GM21529 (cell line): ENCODE results near the gene TPSAB1.
"Not testable (repeated sequence)": the region's sequence is repeated elsewhere in the genome, so short reads cannot be mapped to it uniquely, and the experiment has no call there.

Experiments used
- ATAC-seq: cut with Tn5 transposase; IDR thresholded peaks from one replicate; pipeline ENCODE4 v1.9.1; 2021; ENCODE audit not compliant: unreplicated experiment

The TPSAB1 gene

DNA sequence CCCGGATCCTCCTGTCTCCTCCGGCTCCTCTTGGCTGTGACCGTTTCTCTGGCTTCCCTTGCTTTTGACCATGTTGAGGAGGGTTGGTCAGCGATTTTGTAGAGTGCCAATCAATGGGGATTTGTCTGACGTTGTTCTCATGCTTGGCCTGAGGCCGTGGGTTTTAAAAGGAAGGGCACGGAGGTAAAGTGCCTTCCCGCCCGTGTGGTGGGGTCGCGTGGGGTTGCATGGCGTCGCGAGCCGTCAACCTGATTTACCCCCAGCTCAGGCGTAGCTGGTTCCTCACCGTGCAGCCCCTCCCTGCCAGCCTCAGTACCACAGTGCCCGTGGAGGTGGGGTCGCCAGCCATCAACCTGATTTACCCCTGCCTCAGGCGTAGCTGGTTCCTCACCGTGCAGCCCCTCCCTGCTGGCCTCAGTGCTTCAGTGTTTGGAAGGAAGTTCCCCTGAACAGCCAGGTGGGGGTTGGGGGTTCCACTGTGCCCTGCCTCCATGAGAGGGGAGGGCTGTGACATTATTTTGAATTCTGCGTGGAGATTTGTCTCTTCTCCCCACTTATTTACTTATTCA lies 5.0 kb downstream of the TPSAB1 start:
- ATAC-seq = no peak

DNA sequence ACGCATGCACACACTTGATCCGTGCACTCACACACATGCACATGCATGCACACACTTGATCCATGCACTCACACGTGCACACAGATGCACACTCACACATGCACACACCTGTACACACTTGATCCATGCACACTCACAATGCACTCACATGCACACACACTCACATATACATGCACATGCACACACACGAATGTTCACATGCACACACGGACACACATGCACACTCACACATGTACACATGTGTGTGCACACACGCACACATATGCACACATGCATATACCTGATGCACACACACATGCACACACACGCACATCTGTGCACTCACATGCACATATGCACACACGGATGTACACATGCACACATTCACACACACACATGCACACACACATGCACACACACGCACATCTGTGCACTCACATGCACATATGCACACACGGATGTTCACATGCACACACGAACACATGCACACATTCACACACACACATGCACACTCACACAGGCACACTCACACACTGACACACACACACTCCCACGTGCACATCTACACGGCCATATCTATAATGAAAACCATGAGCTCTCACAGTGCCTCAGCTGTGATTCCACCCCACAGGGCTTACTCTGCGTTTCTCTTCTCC lies 7.5 kb downstream of the TPSAB1 start:
- ATAC-seq = not testable (repeated sequence)

DNA sequence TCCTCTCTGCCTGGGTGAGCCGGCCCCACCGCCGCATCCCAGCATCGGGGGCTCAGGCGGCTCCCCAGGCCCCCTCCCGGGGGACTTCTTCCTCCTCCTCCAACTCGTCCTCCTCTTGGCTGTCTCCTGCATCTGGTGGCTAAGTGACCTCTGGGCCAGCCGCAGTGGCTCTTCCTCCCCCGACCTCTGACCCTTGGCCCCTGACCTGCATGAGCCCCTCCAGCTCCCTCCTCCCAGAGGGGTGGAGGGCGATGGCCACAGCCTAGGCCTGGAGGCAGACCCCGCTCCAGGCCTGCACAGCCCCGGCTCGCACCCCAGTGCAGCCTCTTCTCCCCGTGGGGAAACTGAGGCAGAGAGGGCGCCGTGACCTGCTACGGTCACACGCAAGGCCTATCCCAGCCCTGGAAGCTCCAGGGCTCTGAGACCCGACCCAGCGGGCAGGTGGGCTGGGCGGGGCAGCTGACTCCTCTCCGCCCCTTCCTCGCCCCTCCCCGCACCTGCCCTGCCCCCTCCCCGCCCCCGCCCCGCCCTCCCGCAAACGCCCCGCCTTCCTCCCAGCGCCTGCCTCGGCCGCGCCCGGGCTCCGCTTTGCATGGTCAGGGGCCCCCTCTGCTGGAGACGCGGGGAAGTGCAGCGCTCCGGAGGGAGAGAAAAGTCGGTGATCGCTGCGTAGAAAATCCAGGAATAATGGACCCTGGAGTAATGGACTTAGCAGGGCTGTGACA lies 8.7 kb downstream of the TPSAB1 start:
- ATAC-seq = not testable (repeated sequence)

DNA sequence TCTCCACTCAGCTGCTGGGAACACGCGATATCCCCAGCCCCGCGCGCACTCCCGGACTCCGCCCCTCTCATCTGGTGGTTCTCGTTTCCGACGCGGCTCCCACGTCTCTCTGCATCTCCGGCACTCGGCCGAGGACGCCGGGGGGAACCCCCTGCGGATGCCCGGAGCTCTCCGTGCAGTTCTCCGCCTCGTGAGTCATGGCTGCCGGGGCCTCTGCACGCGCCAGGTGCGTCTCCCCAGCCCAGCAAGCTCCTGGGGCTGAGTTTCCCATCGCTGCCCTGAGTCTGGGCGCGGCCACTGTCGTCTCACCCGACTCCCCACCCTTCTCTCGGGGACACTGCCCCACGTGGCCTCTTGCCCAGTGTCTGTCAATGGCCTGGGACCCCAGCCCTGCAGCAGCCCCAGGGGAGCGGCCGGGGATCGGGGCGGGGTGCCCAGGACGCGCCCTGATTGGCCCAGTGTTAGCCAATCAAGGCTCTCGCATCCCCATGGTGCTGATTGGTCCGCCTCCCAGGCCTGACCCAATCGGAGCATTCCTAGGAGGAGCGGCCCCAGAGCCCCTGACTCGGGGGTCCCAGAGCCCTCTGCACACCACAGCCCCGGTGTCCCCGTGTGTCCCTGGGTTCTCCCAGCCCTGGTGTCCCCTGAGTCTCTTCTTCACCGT lies 13.3 kb downstream of the TPSAB1 start:
- ATAC-seq = not testable (repeated sequence)

DNA sequence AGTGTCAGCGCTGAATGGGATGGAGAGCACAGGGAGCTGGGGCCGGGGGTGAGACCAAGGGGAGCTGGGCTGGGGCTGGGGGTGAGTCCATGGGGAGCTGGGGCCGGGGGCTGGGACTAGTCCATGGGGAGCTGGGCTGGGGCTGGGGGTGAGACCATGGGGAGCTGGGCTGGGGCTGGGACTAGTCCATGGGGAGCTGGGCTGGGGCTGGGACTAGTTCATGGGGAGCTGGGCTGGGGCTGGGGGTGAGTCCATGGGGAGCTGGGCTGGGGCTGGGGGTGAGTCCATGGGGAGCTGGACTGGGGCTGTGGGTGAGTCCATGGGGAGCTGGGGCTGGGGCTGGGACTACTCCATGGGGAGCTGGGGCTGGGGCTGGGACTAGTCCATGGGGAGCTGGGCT lies 14.3 kb downstream of the TPSAB1 start:
- not testable (repeated sequence) for ATAC-seq

DNA sequence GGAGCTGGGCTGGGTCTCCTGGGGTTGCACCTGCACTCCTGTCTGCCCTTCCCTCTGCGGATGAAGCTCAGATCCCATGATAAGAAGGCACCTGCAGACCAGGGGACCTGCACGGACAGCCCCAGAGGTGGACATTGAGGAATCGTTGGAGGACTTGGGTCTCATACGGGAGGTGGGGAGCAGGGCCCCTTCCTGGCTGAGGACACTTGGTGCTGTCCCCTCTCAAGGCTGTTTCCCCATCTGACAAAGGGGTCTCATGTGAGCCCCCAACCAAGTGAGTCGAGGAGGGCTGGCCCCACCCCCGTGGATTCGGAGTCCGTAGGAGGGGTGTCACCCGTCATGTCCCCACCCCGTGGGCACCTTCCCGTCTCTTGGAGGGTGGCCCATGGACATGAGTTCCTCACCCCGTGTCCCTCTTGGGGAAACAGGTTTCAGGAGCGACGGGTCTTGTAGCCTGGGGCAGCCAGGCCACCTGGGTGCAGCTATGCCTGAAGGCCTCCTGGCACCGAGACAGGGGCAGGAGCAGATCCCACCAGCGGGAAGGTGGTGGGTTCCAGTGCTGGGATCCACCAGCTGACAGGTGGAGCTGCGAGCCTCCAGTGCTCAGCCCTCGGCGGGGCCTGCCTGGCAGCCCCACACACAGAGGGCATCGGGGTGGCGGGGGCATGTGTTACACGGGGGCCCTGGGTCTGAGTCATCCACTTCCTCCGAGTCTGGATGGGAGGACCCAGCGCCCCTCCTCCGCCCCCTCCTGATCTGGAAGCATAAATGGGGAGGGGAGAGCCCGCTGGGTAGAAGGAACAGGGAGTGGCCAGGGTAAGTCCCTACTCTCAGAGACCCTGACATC lies 15.0 kb downstream of the TPSAB1 start, which contains the start of gene TPSD1:
Gene TPSD1 (plus strand): TSS at position 794 of the 847 bp plus-strand sequence. CDS start 212 bp downstream, outside the sequence.
- not testable (repeated sequence) for ATAC-seq

DNA sequence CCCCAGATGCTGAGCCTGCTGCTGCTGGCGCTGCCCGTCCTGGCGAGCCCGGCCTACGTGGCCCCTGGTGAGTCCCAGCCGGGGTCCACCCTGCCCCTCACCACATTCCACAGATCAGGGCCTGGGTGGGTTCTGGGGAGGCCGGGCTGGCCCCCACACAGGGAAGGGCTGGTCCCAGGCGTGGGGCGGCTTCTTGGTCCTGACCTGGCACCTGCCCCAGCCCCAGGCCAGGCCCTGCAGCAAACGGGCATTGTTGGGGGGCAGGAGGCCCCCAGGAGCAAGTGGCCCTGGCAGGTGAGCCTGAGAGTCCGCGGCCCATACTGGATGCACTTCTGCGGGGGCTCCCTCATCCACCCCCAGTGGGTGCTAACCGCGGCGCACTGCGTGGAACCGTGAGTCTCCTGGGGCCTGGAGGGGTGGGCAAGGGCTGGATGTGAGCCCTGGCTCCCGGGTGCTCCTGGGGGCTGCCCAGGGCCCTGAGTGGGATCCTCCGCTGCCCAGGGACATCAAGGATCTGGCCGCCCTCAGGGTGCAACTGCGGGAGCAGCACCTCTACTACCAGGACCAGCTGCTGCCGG lies 15.9 kb downstream of the TPSAB1 start:
- not testable (repeated sequence) for ATAC-seq

DNA sequence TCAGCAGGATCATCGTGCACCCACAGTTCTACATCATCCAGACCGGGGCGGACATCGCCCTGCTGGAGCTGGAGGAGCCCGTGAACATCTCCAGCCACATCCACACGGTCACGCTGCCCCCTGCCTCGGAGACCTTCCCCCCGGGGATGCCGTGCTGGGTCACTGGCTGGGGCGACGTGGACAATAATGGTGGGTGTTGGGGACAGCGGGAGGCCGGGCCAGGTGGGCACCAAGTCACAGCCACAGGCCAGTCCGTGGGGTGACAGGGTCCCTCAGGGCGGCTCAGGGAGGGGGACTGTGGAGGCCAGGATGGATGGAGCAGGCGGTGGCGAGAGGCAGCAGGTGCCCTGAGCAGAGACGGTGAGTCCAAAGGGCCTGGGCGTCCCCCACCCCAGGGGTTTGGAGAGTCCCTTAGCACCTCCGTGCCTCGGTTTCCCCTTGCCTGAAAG lies 16.4 kb downstream of the TPSAB1 start:
- ATAC-seq = no peak

DNA sequence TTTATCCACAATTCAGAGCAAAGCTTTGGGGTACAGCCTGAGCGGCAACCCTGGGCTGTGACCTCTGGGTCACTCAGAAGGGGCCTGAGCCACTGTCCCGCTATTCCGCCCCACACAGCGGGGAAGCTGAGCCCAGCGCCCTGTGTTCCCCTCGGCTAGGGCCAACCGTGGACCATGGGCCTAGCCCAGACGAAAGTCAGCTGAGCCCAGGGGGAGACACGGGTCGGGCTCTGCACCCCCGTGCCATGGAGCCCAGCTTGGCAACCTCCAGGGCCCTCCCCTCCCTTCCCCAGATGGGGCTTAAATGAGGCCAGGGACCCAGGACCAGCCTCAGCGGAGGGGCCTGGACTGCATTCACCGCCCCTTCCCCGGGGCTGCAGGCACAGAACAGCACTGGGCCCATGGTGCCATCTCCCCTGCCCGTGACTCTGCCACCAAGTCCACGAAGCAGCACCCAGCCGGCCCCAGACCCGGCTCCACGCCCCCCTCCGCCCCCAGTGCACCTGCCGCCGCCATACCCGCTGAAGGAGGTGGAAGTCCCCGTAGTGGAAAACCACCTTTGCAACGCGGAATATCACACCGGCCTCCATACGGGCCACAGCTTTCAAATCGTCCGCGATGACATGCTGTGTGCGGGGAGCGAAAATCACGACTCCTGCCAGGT lies 17.2 kb downstream of the TPSAB1 start:
- no peak for ATAC-seq

DNA sequence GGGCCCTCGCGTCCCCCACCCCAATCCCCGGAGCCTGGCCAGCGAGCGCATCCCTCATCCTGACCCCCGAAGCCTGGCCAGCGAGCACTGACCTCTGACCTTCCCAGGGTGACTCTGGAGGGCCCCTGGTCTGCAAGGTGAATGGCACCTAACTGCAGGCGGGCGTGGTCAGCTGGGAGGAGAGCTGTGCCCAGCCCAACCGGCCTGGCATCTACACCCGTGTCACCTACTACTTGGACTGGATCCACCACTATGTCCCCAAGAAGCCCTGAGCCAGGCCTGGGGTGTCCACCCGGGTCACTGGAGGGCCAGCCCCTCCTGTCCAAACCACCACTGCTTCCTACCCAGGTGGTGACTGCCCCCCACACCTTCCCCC lies 17.7 kb downstream of the TPSAB1 start:
- no peak for ATAC-seq

DNA sequence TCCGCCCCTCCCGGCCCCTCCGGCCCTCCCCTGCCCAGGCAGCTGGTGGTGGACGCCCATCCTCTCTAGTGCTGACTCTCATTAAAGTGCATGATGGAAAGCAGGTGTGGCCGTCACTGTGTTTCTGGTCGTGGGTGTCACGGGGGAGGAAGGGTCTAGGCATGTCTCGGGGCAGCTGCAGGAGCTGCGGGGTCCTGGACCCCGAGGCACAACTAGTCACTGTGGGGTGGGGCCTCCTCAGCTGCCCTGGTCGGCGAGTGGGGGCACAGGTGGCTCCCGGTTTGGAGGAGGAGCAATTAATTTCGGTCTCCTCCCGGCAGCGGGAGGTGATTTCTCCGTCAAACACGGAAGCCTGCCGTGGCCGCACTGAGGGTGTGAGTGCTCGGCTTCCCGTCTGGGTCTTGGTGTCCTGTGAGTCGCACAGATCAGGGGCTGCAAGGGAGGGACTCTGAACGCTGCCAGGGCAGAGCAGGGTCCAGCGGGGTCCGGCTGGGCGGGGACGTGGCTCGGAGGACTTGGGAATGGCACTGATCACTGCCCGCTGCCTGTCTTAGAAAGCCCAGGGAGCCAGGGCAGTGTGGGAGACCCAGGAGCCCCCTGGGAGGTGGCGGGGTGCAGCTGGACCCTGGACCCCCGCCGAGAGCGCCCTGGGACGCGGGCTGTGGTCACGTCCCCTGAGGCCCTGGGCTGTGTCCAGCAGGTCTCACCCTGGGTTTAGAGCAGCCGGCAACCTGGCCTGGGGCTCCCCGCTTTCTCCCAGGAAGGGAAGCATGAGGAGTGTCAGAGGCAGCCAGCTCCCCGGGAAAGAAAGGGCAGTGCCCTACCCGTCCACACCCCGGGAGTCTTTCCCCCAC lies 18.6 kb downstream of the TPSAB1 start:
- no peak for ATAC-seq

DNA sequence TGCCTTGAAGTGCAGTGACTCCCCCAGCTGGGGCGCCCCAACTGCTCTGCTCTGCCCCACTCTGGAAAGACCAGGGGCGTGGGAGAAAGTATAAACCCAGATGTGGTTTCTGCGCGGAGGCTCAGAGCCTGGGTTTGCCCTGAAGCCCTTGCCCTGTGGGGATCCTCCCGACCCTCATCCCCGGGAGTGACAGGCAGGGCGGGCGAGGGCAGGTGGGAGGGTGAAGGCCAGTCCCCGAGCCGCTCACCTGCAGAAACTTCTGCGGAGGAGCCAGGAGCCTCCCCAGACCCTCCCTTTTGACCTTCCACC lies 19.2 kb downstream of the TPSAB1 start:
- ATAC-seq = no peak

DNA sequence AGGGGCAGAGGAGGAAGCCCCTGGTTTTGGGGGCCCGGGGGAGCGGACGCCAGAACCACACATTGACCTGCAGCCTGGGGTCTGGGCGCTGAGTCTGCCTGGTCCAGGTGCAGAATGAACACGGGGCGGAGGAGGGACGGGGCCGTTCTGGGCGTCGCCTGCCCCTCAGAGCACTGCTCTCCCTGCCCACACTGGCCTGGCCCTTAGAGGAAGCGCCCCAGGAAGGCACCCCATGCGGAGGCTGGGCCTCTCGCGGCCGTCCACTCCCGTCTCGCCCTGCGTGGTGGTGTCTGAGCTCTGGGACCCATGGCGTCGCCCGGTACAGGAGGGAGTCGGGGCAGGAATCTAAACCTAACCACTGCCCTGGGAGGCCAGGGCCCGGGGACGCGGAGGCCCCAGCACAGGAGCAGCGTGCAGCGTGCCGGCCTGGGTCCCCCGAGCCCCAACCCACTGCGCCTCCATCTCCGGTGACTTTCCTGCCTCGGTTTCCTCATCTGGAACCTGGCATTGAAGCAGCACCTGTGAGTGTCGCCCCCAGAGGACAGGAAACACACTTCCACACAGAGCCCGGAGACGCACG lies 19.7 kb downstream of the TPSAB1 start:
- no peak for ATAC-seq

DNA sequence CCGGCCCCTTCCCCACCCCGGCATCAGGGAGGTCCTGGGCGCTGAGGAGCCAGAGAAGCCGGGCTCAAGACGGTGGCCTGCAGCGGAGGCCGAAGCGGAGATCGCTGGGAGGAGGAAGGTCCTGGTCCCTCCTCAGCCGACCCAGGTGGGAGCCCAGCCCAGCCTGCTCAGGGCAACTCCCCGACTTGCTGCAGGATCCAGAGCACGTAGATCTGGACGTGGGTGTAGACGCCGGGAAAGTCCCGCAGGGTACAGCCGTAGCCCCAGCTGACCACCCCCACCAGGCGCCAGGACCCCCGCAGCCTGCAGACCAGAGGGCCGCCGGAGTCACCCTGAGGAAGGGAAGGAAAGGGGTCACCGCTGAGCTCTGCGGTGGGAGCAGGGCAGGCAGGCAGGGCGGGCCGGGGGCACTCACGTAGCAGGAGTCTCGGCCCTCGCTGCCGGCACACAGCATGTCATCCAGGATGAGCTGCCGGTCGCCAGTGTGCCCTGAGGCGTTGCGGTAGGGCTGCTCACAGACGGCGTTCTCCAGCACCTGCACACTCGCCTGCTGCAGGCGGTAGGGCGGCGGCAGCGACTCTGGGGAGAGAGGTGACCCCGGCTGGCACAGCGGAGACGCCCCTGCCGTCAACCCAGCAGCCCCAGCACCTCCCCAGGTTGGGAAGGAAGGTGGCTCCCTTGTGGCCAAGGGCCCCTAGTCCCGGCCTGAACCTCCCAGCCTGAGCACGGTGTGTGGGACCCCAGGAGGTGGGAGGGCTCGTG lies 20.8 kb downstream of the TPSAB1 start:
- no peak for ATAC-seq

DNA sequence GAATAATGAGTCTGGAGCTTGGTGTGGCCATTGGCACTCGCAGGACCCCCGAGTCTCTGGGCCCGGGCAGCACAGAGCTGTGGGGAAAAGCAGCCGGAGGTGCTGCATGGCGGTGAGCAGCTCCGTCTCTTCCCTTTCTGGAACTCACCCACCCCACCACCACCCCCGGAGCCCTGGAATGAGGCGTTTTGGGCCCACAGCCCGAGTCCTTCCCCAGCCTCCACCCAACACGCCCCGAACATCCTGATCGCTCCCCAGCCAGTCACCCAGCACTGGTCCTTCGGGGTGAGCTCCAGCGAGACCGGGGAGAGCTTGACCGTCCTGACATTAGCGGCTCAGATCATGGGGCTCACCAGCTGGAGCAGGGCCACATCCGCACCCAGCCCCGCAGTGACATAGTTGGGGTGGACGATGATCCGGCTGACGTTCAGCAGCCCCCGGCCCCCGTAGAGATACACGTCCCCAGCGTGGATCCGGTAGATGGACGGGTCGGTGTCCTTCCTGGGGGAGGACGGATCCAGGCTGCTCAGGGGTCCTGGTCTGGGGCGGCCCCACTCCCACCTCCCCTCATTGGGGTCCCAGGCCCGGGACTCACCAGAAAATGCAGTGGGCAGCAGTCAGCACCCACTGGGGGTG lies 21.8 kb downstream of the TPSAB1 start:
- no peak for ATAC-seq

DNA sequence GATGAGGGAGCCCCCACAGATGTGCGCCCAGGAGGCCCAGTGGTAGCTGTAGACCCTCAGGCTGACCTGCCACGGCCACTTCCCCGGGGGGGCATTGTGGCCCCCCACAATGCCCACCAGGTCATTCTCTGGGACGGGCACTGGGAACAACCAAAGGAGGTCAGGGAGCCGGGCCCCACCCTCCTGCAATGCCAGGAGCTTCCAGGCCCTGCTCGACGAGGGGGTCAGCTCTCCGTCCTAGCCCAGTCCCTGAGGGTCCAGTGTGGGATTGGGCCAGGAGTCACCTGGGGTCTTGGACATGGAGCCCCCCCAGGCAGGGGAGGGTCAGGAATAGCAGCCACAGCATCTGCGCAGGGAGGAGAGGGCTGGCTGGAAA lies 22.3 kb downstream of the TPSAB1 start:
- ATAC-seq = no peak

DNA sequence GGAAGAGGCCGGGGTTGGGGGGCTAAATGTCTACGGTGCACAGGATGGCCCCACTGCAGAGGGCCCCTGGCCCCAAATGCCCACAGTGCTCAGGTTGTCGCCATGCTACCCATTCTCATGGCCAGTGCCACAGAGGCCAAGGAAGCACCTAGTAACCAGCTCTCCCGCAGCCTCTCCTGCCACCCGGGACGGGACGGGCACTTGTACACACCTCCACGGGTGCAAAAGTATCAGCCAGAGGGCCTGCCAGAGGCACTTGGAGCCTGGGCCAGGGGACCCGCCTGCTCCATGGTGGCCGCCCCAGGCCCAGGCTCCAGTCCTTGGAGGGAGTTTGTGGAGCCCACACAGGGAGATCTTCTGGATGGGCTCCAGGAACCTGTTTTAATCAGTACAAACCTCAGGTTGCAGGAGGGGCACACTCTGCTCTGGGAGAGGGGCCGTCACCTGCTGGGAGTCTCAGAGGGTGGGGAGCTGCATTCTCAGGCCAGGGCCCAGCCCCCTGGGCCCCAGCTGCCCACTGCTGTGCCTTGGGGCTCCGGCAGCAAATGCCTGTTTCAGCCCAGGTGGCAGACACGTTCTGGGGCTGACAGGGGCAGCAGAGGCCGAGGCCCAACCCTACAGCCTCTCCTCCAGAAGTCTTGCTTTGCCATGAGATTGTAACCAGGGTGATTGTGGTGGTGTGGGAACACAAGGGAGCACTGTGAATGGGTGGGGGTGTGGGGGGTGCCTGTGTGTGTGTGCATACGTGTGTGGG lies 23.3 kb downstream of the TPSAB1 start:
- ATAC-seq = no peak
